Cardiac muscle cell (in vitro differentiated cells and primary cell): ENCODE measurements around the gene MBD4. TPM values are rescaled to one million over a fixed set of nuclear protein-coding genes. Genes with fewer than 3 reads are reported as not detected.
"Not testable (repeated sequence)": the region's sequence is repeated elsewhere in the genome, so short reads cannot be mapped to it uniquely, and the experiment has no call there.

ENCODE experiments used
- DNase-seq, 2 donors: peaks; one replicate each; pipeline versions ENCODE4 v3.0.0 to v3.0.0-alpha.2; 2010 to 2017; ENCODE audit warnings: low read depth in 1 of 2, low spot score in 1 of 2
- H3K27ac ChIP-seq: fragments of 200-600 bp; sonication (generic); 2 replicates; pipeline ENCODE4 v1.5.1; 2016
- H3K27me3 ChIP-seq: fragments of 200-600 bp; sonication (generic); 2 replicates; pipeline ENCODE4 v1.6.0; 2016; ENCODE audit warnings: control low read depth
- H3K36me3 ChIP-seq: fragments of 200-600 bp; sonication (generic); 2 replicates; pipeline ENCODE4 v1.5.1; 2016; ENCODE audit warnings: control low read depth
- H3K4me1 ChIP-seq: fragments of 200-600 bp; sonication (generic); 2 replicates; pipeline ENCODE4 v1.8.1; 2017; ENCODE audit warnings: low read depth, mild to moderate bottlenecking, mixed run types
- H3K4me3 ChIP-seq: fragments of 200-600 bp; sonication (generic); 2 replicates; pipeline ENCODE4 v1.5.1; 2016; ENCODE audit warnings: mild to moderate bottlenecking
- H3K9me3 ChIP-seq: fragments of 200-600 bp; sonication (generic); 2 replicates; pipeline ENCODE4 v1.5.1; 2017; ENCODE audit warnings: low read depth, mild to moderate bottlenecking, control low read depth
- polyA plus RNA-seq: library from polyadenylated mRNA; unstranded; fragments of >200 nt; fragmentation: Nextera tagmentation; extraction: Ambion mirVana; gene quantifications from 2 replicates; pipeline ENCODE4 v1.2.1, GENCODE V29; 2016
- total RNA-seq: library from RNA; depleted of rRNA; stranded (reverse); fragments of >200 nt; gene quantifications from 2 replicates; pipeline ENCODE4 v1.2.3, GENCODE V29; 2016
- TF ChIP-seq, protein P1 (sequence below): IDR thresholded peaks from 2 replicates; pipeline ENCODE4 v1.5.1; 2012; ENCODE audit warnings: low read depth, mild to moderate bottlenecking, low read length

MBD4 gene
- total and polyA plus RNA-seq, 2 experiments from 2014 or later = 30.0 to 39.8 TPM

DNA sequence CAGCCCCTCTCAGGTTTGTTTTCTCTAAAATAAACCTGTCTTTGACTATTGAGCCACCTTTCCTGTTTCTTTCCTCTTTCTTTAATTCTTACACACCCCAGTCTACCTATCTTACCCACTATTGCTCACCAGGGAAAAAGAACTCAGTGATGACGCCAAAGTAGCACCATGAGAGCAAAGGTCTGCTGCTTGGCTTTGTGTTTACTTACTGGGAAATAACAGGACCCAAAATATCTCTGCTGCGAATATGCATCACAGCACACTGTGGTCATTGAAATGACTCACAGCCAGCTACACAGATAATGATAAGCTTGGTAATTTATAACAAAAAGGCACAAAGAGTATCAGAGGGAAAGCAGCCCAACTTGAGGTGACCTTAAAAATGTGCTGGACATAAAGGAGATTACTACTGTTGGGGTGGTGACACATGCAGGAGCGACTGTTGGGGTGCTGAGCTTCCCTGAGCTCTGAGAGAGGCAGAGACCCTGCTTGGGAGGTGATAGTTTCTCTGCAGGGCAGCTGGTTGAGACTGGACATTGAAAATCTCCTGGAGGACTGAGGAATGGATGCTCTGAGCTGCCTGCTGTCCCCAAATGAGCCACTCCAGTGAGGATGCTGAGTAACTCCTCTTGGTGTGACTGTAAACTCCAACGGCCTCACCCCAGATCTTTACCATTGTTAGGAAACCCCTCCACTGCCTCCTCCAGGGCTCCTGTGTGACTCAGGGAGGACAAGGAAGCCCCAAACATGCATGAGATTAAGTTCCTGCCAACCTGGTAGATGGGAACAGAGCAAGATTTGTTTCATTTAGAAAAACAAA is 25.9 kb downstream of the MBD4 start:
- no peak overlapping the region for H3K4me3 ChIP-seq
- peak in 1 of 2 donors; percentile 96 for DNase-seq
- no peaks in the 10 kb centered on the region for H3K27me3 ChIP-seq
- no peaks in the 10 kb centered on the region for H3K9me3 ChIP-seq
- H3K4me1 ChIP-seq = no peaks in the 10 kb centered on the region
- H3K36me3 ChIP-seq = no peaks in the 10 kb centered on the region
- H3K27ac ChIP-seq = no peak overlapping the region
- TF ChIP-seq, protein P1, sequence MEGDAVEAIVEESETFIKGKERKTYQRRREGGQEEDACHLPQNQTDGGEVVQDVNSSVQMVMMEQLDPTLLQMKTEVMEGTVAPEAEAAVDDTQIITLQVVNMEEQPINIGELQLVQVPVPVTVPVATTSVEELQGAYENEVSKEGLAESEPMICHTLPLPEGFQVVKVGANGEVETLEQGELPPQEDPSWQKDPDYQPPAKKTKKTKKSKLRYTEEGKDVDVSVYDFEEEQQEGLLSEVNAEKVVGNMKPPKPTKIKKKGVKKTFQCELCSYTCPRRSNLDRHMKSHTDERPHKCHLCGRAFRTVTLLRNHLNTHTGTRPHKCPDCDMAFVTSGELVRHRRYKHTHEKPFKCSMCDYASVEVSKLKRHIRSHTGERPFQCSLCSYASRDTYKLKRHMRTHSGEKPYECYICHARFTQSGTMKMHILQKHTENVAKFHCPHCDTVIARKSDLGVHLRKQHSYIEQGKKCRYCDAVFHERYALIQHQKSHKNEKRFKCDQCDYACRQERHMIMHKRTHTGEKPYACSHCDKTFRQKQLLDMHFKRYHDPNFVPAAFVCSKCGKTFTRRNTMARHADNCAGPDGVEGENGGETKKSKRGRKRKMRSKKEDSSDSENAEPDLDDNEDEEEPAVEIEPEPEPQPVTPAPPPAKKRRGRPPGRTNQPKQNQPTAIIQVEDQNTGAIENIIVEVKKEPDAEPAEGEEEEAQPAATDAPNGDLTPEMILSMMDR = no peak

DNA sequence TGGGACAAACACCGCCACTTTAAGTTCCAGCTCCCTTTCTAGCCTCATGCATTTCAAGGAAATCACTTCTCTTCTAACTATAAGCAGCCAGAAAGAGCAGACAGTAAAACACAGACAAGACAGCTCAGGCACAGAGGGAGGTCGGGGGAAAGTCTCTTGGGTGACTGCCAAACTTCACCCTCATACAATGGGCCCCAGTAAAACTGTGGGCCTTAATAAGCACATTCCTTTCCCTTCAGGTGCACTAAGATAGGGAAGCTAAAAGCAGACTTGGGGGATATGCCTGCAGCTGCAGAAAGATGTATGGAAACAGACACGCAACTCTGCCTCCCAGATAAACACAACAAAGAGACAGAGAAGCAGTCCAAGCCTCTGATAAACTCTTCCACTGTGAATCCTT is 26.5 kb downstream of the MBD4 start:
- H3K27ac ChIP-seq, H3K36me3 ChIP-seq, H3K4me1 ChIP-seq, H3K9me3 ChIP-seq, H3K4me3 ChIP-seq, H3K27me3 ChIP-seq: not testable (repeated sequence)
- DNase-seq = peak in 1 of 2 donors; percentile 26

DNA sequence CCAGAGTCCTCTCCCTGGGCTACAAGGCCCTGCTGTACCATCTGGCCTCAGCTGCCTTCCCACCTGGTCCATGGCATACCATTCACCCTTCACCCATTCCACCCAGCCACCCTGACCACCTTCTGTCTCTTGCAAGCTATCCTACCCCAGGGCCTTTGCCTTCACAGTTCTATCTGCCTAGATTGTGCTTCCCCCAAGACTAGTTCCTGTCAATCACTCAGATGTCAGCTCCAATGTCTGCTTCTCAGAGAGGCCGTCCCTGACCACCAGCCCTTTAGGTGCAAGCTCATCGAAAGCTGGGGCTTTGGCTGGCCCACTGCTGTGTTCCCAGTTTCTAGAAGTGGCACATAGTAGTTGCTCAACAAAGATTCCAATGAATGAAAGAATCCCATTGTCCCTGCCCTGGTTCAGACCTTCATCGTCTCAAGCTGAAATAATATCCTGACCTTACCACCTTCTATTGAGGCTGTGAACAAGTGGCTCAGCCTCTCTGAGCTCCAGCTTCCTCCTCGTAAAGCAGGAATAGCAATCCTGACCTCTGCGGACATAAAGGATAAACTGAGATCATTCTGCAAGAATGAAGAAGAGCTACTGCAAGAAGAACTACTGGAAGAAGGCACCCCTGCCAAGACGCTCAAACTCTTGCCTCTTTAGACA is 27.1 kb downstream of the MBD4 start:
- Histone ChIP-seq H3K36me3 (no peaks in the 10 kb centered on the region), H3K9me3 (no peaks in the 10 kb centered on the region), H3K4me3 (no peak overlapping the region), H3K27me3 (no peaks in the 10 kb centered on the region), H3K4me1 (no peaks in the 10 kb centered on the region), H3K27ac (no peak overlapping the region)
- peak in 1 of 2 donors; percentile 47 for DNase-seq
- TF ChIP-seq, protein P1 = no peak

DNA sequence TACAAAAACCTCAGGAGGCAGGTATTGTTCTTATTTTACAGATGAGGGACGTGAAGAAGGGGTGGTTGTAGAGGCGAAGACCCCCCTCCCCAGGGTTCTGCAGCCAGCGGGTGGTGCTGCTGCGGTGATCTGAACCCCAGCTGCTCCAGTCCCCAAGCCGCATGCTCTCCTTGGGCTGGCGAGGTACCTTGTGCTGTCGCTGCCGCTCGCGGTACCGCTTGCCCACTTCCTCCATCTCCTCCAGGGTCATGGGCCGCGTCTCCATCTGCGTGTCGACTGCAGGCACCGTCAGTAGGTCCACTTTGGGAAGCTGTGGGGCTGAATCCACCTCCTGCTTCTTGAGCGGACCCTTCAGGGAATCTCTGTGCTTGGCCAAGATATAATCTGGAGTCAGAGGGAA is 28.8 kb downstream of the MBD4 start:
- Histone ChIP-seq H3K9me3 (no peaks in the 10 kb centered on the region), H3K27me3 (no peaks in the 10 kb centered on the region), H3K27ac (no peak overlapping the region), H3K36me3 (no peaks in the 10 kb centered on the region), H3K4me1 (no peaks in the 10 kb centered on the region), H3K4me3 (no peak overlapping the region)
- DNase-seq = no peak
- TF ChIP-seq, protein P1 = no peak

DNA sequence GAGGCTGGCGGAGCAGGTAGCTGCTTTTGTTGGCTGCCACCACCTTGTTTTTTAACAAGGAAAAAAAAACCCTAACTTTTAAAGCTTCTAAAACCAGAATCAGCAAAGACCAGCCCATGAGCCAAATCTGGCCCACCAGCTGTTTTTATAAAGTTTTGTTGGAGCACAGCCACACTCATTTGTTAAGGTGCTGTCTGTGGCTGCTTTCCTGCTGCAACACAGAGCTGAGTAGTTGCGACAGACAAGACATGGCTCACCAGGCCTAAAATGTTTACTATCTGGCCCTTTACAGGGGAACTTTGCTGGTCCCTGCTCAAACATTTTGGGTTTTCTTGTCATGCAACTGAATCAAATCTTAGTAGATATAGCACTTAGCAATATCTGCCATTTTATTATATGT is 30.2 kb downstream of the MBD4 start:
- DNase-seq = peak in 1 of 2 donors; percentile 81
- Histone ChIP-seq H3K4me3 (no peak overlapping the region), H3K27ac (no peak overlapping the region), H3K36me3 (no peaks in the 10 kb centered on the region), H3K4me1 (no peaks in the 10 kb centered on the region), H3K27me3 (no peaks in the 10 kb centered on the region), H3K9me3 (no peaks in the 10 kb centered on the region)
- TF ChIP-seq, protein P1 = no peak

DNA sequence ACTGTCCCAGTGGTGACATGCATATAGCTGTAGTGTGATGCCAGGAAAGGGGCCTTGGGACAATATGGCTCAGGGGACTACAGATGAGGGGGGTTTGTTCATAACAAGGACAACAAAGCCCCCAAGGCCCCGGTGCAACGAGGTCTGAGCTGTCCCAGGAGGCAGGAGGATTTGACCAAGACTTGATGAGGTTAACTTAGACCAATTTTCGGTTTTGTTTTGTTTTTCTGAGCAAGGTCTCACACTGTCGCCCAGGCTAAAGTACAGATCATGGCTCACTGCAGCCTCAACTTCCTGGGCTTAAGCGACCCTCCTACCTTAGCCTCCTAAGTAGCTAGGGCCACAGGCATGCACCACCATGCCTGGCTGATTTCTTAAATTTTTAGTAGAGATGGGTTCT is 35.1 kb downstream of the MBD4 start:
- H3K4me1 ChIP-seq = no peaks in the 10 kb centered on the region
- H3K9me3 ChIP-seq = no peaks in the 10 kb centered on the region
- H3K27ac ChIP-seq = no peak overlapping the region
- TF ChIP-seq, protein P1 = no peak
- H3K4me3 ChIP-seq = no peak overlapping the region
- H3K27me3 ChIP-seq = no peaks in the 10 kb centered on the region
- DNase-seq = no peak
- H3K36me3 ChIP-seq = no peaks in the 10 kb centered on the region
